ENCODE results near the gene LINC01488.

- TF ChIP-seq MXI1 (IDR thresholded peaks at IDR 0.05; ENCODE audit: low read depth, low read length) (no peak), EP300 (IDR thresholded peaks at IDR 0.05; ENCODE audit: borderline replicate concordance in 1 of 2, control insufficient read depth in 1 of 2, low read depth in 2 of 2, low read length in 2 of 2) (no peak), POLR2A (IDR thresholded peaks at IDR 0.05; ENCODE audit: low read depth, low read length) (no peak), DPF2 (IDR thresholded peaks at IDR 0.05) (no peak), SRF (IDR thresholded peaks at IDR 0.05; ENCODE audit: low read depth in 2 of 2, low read length in 2 of 2) (no peak), CHD1 (IDR thresholded peaks at IDR 0.05; ENCODE audit: low read depth, low read length) (no peak), KDM1A (IDR thresholded peaks at IDR 0.05; ENCODE audit: borderline replicate concordance) (no peak), CTCF (IDR thresholded peaks at IDR 0.05 in 2 of 3, conservative IDR thresholded peaks at IDR 0.05 in 1 of 3; ENCODE audit: control insufficient read depth in 2 of 3, extremely low read depth in 1 of 3, insufficient read depth in 1 of 3, low read depth in 3 of 3, low read length in 3 of 3) (no peak), RFX5 (IDR thresholded peaks at IDR 0.05; ENCODE audit: low read depth, low read length) (no peak), RBBP5 (conservative IDR thresholded peaks at IDR 0.05) (no peak)
Measured at GRCh38 chr11:69509846-69510390, 28.5 kb downstream of the LINC01488 start.
